PFSK-1 (cell line): Measurements from ENCODE around the gene RAB44.

Source experiments
- FOXP2 ChIP-seq: optimal IDR thresholded peaks from 2 replicates; pipeline ENCODE3; 2011; ENCODE audit warnings: borderline replicate concordance, control low read depth, inconsistent platforms; ENCODE audit not compliant: insufficient read depth; ENCODE audit errors: extremely low read length, extremely low read depth
- POLR2AphosphoS5 ChIP-seq: IDR thresholded peaks from 2 replicates; pipeline ENCODE4 v1.6.1; 2012; ENCODE audit warnings: low read depth, mild to moderate bottlenecking, control low read depth, low read length, moderate library complexity
- SIN3A ChIP-seq: IDR thresholded peaks from 2 replicates; pipeline ENCODE4 v1.6.1; 2012; ENCODE audit warnings: mild to moderate bottlenecking, low read length, moderate library complexity, borderline replicate concordance; ENCODE audit not compliant: insufficient read depth
- TAF1 ChIP-seq: IDR thresholded peaks from 2 replicates; pipeline ENCODE4 v1.6.1; 2012; ENCODE audit warnings: low read length, control low read depth, borderline replicate concordance; ENCODE audit not compliant: insufficient read depth
- TF ChIP-seq, protein P1 (sequence below), 2 experiments: IDR thresholded peaks; 2 replicates each; pipeline versions ENCODE4 v1.6.1 to v1.8.0; 2011 to 2012; ENCODE audit warnings: low read depth in 2 of 2, low read length in 2 of 2, control low read depth in 1 of 2, inconsistent platforms in 1 of 2, mild to moderate bottlenecking in 1 of 2, moderate library complexity in 1 of 2; ENCODE audit not compliant: insufficient read depth in 1 of 2

DNA sequence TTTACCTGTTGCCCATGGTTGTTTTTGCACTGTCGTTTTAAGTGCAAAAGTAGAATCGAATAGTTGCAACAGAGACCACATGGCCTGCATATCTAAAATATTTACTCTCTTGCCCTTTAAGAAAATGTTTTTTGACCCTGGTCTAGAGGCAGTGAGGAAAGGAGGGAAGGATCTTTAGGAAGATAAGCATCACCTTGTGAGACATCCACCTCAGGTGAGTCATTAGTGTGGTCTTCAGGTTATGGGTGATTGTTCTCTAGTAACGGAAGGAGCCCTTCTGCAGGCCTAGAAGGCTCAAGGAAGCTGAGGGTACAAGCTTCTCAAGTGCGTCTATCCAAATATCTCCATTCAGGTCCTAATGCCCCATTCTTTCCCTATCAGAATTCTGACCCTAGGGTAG is 6.6 kb upstream of the RAB44 start:
- TF ChIP-seq POLR2AphosphoS5 (no peak), TAF1 (no peak), SIN3A (no peak), FOXP2 (no peak)
- TF ChIP-seq, protein P1, sequence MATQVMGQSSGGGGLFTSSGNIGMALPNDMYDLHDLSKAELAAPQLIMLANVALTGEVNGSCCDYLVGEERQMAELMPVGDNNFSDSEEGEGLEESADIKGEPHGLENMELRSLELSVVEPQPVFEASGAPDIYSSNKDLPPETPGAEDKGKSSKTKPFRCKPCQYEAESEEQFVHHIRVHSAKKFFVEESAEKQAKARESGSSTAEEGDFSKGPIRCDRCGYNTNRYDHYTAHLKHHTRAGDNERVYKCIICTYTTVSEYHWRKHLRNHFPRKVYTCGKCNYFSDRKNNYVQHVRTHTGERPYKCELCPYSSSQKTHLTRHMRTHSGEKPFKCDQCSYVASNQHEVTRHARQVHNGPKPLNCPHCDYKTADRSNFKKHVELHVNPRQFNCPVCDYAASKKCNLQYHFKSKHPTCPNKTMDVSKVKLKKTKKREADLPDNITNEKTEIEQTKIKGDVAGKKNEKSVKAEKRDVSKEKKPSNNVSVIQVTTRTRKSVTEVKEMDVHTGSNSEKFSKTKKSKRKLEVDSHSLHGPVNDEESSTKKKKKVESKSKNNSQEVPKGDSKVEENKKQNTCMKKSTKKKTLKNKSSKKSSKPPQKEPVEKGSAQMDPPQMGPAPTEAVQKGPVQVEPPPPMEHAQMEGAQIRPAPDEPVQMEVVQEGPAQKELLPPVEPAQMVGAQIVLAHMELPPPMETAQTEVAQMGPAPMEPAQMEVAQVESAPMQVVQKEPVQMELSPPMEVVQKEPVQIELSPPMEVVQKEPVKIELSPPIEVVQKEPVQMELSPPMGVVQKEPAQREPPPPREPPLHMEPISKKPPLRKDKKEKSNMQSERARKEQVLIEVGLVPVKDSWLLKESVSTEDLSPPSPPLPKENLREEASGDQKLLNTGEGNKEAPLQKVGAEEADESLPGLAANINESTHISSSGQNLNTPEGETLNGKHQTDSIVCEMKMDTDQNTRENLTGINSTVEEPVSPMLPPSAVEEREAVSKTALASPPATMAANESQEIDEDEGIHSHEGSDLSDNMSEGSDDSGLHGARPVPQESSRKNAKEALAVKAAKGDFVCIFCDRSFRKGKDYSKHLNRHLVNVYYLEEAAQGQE (IDR thresholded peaks at IDR 0.05; ENCODE audit: insufficient read depth in 1 of 2, low read depth in 2 of 2, low read length in 2 of 2) = no peak
